Upper lobe of left lung (tissue), 6 donors: Measurements from ENCODE around the gene HNRNPL. TPM values are rescaled to one million over a fixed set of nuclear protein-coding genes. Genes with fewer than 3 reads are reported as not detected.
"Not testable (repeated sequence)": the region's sequence is repeated elsewhere in the genome, so short reads cannot be mapped to it uniquely, and the experiment has no call there.

Experiments used
- ATAC-seq, 2 donors: fragments of 200-7000 bp; cut with Tn5 transposase; one replicate each; pipeline ENCODE4 v1.9.1; 2022; ENCODE audit warnings: mild to moderate bottlenecking in 2 of 2, moderate library complexity in 2 of 2; ENCODE audit not compliant: low FRiP score in 2 of 2
- DNase-seq, 2 donors: peaks; one replicate each; pipeline ENCODE4 v3.0.0-alpha.2; 2019 to 2020
- H3K27ac ChIP-seq, 4 donors: fragments of 200-600 bp; sonication (generic); one replicate each; pipeline ENCODE4 v1.5.1; 2016 to 2019
- H3K27me3 ChIP-seq, 4 donors: fragments of 200-600 bp; sonication (generic); one replicate each; pipeline ENCODE4 v1.5.1; 2017 to 2019
- H3K36me3 ChIP-seq, 4 donors: fragments of 200-600 bp; sonication (generic); one replicate each; pipeline ENCODE4 v1.5.1; 2016 to 2019
- H3K4me1 ChIP-seq, 4 donors: fragments of 200-600 bp; sonication (generic); one replicate each; pipeline ENCODE4 v1.5.1; 2018 to 2019
- H3K4me3 ChIP-seq, 4 donors: fragments of 200-600 bp; sonication (generic); one replicate each; pipeline ENCODE4 v1.5.1; 2017 to 2019; ENCODE audit warnings: mild to moderate bottlenecking in 2 of 4, moderate library complexity in 1 of 4
- H3K9me3 ChIP-seq, 4 donors: fragments of 200-600 bp; sonication (generic); one replicate each; pipeline ENCODE4 v1.5.1; 2018 to 2019
- EP300 ChIP-seq, 4 donors: sonication (generic); formaldehyde crosslinking; IDR thresholded peaks; one replicate each; pipeline ENCODE4 v1.5.1; 2017; ENCODE audit warnings: antibody characterized with exemption in 4 of 4, control low read depth in 2 of 4
- POLR2A ChIP-seq, 4 donors: fragments of 450-650 bp; IDR thresholded peaks; one replicate each; pipeline ENCODE4 v1.5.1; 2016 to 2017; ENCODE audit warnings: antibody characterized with exemption in 4 of 4, mild to moderate bottlenecking in 2 of 4
- POLR2AphosphoS5 ChIP-seq, 2 donors: sonication (generic); formaldehyde crosslinking; IDR thresholded peaks; one replicate each; pipeline ENCODE4 v1.5.1; 2017; ENCODE audit warnings: antibody characterized with exemption in 2 of 2
- WGBS, 2 donors: methylation state at CpG; one replicate each; pipeline ENCODE4 v1.1.5; 2017 to 2018; 5-methylcytosine and 5-hydroxymethylcytosine counted together
- total RNA-seq, 6 donors: library from RNA; depleted of rRNA in 4 of 6; stranded (reverse); fragments of >200 nt in 4 of 6; gene quantifications; one replicate each; pipeline versions ENCODE4 v1.1.0 to v1.2.1, GENCODE V29; 2016 to 2021
- TF ChIP-seq, protein P1 (sequence below), 6 experiments: fragments of 450-650 bp in 4 of 6; fragments of 200-600 bp in 2 of 6; sonication (generic) in 2 of 6; IDR thresholded peaks; one replicate each; pipeline ENCODE4 v1.5.1; 2016 to 2019; ENCODE audit warnings: antibody characterized with exemption in 6 of 6
- donor health status: DM: no; HTN: no; CAD: no; lungs with moderate emphysema.
- donor health status: DM: no; HTN: yes; CAD: no; lungs with severe emphysema.

HNRNPL gene
- total RNA-seq, 6 donors from 2014 or later, result 156 to 274 (median 178) TPM

DNA sequence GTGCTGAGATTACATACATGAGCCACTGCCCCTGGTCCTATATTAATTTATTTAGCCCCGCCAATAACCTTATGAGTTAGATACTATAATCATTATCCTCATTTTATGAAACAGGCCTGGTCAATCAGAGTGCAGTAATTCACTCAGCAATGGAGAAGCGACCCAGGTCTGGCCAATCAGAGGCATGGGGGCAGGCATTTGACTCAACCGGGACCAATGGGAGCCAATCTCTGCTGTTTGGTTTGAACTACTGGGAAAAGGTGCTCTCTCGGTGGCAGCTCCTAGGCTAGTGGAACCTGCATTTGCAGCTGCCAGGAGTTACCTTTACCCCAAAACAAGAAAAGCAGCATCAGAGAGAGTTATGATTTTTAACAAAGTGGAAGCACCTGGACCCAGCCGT is 43.1 kb upstream of the HNRNPL start:
- DNase-seq, result no peak

DNA sequence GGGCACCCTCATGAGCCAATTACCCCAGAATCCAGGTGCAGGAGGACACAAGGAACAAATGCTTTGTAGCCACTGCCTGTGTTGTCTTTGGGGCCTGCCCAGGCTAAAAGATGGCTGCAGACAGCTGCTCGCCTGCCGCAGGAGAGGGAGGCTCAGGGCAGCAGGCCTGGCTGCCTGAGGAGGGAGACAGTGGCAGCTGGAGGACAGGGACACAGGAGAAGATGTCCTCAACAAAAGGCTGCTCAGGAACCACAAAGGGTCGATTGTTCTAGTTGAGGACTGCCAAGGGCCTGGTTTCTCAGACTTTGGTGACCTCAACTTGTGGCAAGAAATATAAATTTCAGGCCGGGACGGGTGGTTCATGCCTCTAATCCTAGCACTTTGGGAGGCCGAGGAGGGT is 42.0 kb upstream of the HNRNPL start:
- H3K4me1 ChIP-seq, result peaks cover 4 to 37% (median 29%) of the 10 kb centered on the region in 4 donors
- ATAC-seq (no peak), DNase-seq (no peak)
- 93 to 96% methylated on average over 6 of the region's 6 CpGs for WGBS, 2 donors
- H3K36me3 ChIP-seq, result peaks cover 9 to 55% (median 41%) of the 10 kb centered on the region in 4 donors
- TF ChIP-seq EP300 (IDR thresholded peaks at IDR 0.05) (no peak), POLR2A (IDR thresholded peaks at IDR 0.05) (no peak), POLR2AphosphoS5 (IDR thresholded peaks at IDR 0.05) (no peak)
- TF ChIP-seq, protein P1, sequence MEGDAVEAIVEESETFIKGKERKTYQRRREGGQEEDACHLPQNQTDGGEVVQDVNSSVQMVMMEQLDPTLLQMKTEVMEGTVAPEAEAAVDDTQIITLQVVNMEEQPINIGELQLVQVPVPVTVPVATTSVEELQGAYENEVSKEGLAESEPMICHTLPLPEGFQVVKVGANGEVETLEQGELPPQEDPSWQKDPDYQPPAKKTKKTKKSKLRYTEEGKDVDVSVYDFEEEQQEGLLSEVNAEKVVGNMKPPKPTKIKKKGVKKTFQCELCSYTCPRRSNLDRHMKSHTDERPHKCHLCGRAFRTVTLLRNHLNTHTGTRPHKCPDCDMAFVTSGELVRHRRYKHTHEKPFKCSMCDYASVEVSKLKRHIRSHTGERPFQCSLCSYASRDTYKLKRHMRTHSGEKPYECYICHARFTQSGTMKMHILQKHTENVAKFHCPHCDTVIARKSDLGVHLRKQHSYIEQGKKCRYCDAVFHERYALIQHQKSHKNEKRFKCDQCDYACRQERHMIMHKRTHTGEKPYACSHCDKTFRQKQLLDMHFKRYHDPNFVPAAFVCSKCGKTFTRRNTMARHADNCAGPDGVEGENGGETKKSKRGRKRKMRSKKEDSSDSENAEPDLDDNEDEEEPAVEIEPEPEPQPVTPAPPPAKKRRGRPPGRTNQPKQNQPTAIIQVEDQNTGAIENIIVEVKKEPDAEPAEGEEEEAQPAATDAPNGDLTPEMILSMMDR (IDR thresholded peaks at IDR 0.05), result no peak
- H3K27ac ChIP-seq, result no peak overlapping the region
- H3K9me3 ChIP-seq, result no peaks in the 10 kb centered on the region
- H3K27me3 ChIP-seq, result no peaks in the 10 kb centered on the region
- no peak overlapping the region for H3K4me3 ChIP-seq

More for the DNA sequence above, 43.1 kb upstream of the HNRNPL start:
- Histone ChIP-seq H3K27me3 (no peaks in the 10 kb centered on the region), H3K27ac (peak overlapping the region in 3 of 4 donors; percentile 49 to 81 (median 62)), H3K36me3 (peaks cover 9 to 46% (median 36%) of the 10 kb centered on the region in 4 donors), H3K4me1 (peaks cover 6 to 47% (median 33%) of the 10 kb centered on the region in 4 donors), H3K9me3 (no peaks in the 10 kb centered on the region), H3K4me3 (peak overlapping the region in 1 of 4 donors; percentile 27)
- TF ChIP-seq, protein P1 (IDR thresholded peaks at IDR 0.05), result no peak
- TF ChIP-seq EP300 (IDR thresholded peaks at IDR 0.05) (no peak), POLR2AphosphoS5 (IDR thresholded peaks at IDR 0.05) (no peak), POLR2A (IDR thresholded peaks at IDR 0.05) (no peak)
- ATAC-seq, result no peak
- 67 to 71% methylated on average over 5 of the region's 5 CpGs for WGBS, 2 donors

DNA sequence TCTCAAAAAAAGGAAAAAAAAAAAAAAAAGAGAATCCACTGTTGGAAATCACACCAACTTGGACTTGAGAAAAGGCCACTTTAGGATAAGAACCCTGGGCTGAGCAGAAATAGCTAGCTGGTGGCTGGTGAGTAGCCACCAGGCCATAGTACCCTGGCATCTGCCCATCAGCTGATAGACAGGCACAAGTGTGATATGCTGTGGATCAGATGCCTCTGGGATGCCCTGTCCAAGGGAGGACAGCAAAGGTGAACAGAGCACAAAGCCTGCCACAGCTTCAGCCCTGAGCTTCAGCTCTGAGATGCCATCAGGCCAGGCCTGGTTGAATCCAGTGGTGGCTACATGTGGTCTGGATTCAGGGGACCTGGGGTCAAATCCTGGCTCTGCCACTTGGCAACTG is 40.9 kb upstream of the HNRNPL start:
- no peak overlapping the region for H3K4me3 ChIP-seq
- DNase-seq, result no peak
- ATAC-seq, result no peak
- H3K27me3 ChIP-seq, result no peaks in the 10 kb centered on the region
- H3K27ac ChIP-seq, result no peak overlapping the region
- H3K36me3 ChIP-seq, result peaks cover 9 to 55% (median 41%) of the 10 kb centered on the region in 4 donors
- TF ChIP-seq, protein P1 (IDR thresholded peaks at IDR 0.05), result no peak
- TF ChIP-seq EP300 (IDR thresholded peaks at IDR 0.05) (no peak), POLR2AphosphoS5 (IDR thresholded peaks at IDR 0.05) (no peak), POLR2A (IDR thresholded peaks at IDR 0.05) (no peak)
- H3K9me3 ChIP-seq, result no peaks in the 10 kb centered on the region
- H3K4me1 ChIP-seq, result peaks cover 4 to 29% (median 28%) of the 10 kb centered on the region in 4 donors

DNA sequence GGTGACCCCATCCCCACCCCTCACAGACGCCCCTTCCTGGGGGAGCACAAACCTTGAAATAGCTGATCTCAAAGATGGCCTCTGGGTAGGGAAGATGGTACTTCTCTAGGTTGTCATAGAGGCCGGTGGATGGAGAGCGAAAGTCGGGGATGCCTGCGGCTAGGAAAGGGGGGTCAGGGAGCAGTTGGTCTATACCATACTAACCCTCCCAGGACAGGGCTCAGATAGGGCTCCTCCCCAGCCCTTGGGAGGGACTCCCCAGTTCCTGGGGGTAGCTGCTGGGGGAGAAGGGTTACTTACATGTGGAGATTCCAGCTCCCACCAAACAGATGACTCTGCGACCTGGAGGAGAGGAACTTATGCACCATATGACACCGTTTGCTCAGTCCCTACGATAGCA is 40.0 kb upstream of the HNRNPL start:
- peaks cover 4 to 22% (median 19%) of the 10 kb centered on the region in 4 donors for H3K4me1 ChIP-seq
- WGBS, 2 donors, result 89% methylated on average over 8 of the region's 8 CpGs
- H3K27me3 ChIP-seq, result no peaks in the 10 kb centered on the region
- no peak overlapping the region for H3K4me3 ChIP-seq
- TF ChIP-seq POLR2A (IDR thresholded peaks at IDR 0.05) (no peak), POLR2AphosphoS5 (IDR thresholded peaks at IDR 0.05) (no peak), EP300 (IDR thresholded peaks at IDR 0.05) (no peak)
- TF ChIP-seq, protein P1 (IDR thresholded peaks at IDR 0.05), result no peak
- no peak for ATAC-seq
- no peak overlapping the region for H3K27ac ChIP-seq
- no peak for DNase-seq
- no peaks in the 10 kb centered on the region for H3K9me3 ChIP-seq
- peaks cover 9 to 55% (median 41%) of the 10 kb centered on the region in 4 donors for H3K36me3 ChIP-seq

DNA sequence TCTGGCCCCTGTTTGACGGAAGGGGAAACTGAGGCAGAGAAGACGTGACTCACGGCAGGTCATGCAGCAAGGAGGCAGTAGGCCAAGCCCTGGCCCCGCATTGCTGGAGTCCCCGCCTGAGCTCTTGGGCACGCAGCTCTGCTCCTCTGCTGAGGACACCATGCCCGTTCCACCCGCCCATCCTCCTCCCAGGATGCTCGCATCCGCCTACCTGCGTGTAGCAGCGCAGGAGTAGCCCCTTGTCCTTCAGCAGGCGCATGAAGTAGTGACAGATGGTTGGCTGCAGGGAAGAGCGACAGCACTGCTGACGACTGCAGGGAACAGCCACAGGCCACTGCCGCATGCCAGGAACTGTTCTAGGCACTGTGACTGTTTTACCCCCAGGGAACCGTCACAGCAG is 39.1 kb upstream of the HNRNPL start:
- no peak for DNase-seq
- 90 to 94% methylated on average over 8 to 17 of the region's 17 CpGs for WGBS, 2 donors
- Histone ChIP-seq H3K4me3 (no peak overlapping the region), H3K27me3 (no peaks in the 10 kb centered on the region), H3K27ac (no peak overlapping the region), H3K4me1 (peaks cover 4 to 13% (median 11%) of the 10 kb centered on the region in 4 donors), H3K36me3 (peaks cover 9 to 55% (median 41%) of the 10 kb centered on the region in 4 donors), H3K9me3 (no peaks in the 10 kb centered on the region)
- ATAC-seq, result peak in 1 of 2 donors; percentile 13
- TF ChIP-seq POLR2A (IDR thresholded peaks at IDR 0.05) (no peak), EP300 (IDR thresholded peaks at IDR 0.05) (no peak), POLR2AphosphoS5 (IDR thresholded peaks at IDR 0.05) (no peak)
- TF ChIP-seq, protein P1 (IDR thresholded peaks at IDR 0.05), result no peak

DNA sequence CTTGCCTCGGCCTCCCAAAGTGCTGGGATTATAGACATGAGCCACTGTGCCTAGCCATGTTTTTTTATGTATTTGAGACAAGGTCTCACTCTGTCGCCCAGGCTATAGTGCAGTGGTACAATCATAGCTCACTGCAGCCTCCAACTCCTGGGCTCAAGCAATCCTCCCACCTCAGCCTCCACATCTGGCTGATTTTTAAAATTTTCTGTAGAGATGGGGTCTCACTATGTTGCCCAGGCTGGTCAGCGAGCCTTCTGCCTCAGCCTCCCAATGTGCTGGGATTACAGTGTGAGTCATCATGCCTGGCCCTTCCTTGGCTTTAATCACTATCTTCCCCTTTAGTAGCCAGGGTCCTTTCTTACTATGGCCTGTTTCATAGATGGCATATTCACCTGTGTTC is 34.9 kb upstream of the HNRNPL start:
- not testable (repeated sequence) for H3K4me3 ChIP-seq, H3K4me1 ChIP-seq, ATAC-seq, DNase-seq, H3K9me3 ChIP-seq, H3K27ac ChIP-seq, H3K27me3 ChIP-seq
- peaks cover 9 to 68% (median 49%) of the 10 kb centered on the region in 4 donors for H3K36me3 ChIP-seq
- WGBS, 2 donors, result 96 to 98% methylated on average over 3 of the region's 3 CpGs
